H1 (cell line): ENCODE measurements around the gene MED31. TPM values are rescaled to one million over a fixed set of nuclear protein-coding genes. Genes with fewer than 3 reads are reported as not detected.

Experiments
- BACH1 ChIP-seq: IDR thresholded peaks from 2 replicates; pipeline ENCODE4 v1.6.1; 2012; ENCODE audit warnings: low read length, improper control_type of control experiment
- BRCA1 ChIP-seq: IDR thresholded peaks from 2 replicates; pipeline ENCODE4 v1.6.1; 2012; ENCODE audit warnings: low read depth, low read length, improper control_type of control experiment
- CBX5 ChIP-seq: fragments of 300-800, 300-1000 bp; sonication (generic); IDR thresholded peaks from 2 replicates; pipeline ENCODE4 v1.7.1; 2016; ENCODE audit warnings: antibody characterized with exemption, low read length, low read depth
- CBX8 ChIP-seq: fragments of 300-800, 300-1000 bp; sonication (generic); IDR thresholded peaks from 2 replicates; pipeline ENCODE4 v1.7.1; 2016; ENCODE audit warnings: low read depth, low read length, borderline replicate concordance
- CREB1 ChIP-seq: IDR thresholded peaks from 2 replicates; pipeline ENCODE4 v1.6.1; 2012; ENCODE audit warnings: inconsistent platforms
- JUN ChIP-seq: IDR thresholded peaks from 2 replicates; pipeline ENCODE4 v1.6.1; 2011; ENCODE audit warnings: low read depth, mild to moderate bottlenecking, improper control_type of control experiment, low read length
- KDM4A ChIP-seq: IDR thresholded peaks from one replicate; pipeline ENCODE4 v1.7.1; 2012; ENCODE audit warnings: low read depth, mild to moderate bottlenecking, moderate library complexity, low read length, inconsistent platforms; ENCODE audit not compliant: severe bottlenecking
- NANOG ChIP-seq: IDR thresholded peaks from 2 replicates; pipeline ENCODE4 v1.6.1; 2011; ENCODE audit warnings: low read length, low read depth, mild to moderate bottlenecking, inconsistent platforms; ENCODE audit not compliant: insufficient read depth, poor library complexity, severe bottlenecking
- NRF1 ChIP-seq: IDR thresholded peaks from 2 replicates; pipeline ENCODE4 v1.6.1; 2011; ENCODE audit warnings: mild to moderate bottlenecking, low read depth, low read length, improper control_type of control experiment
- POLR2AphosphoS5 ChIP-seq: IDR thresholded peaks from 2 replicates; pipeline ENCODE4 v1.6.1; 2011; ENCODE audit warnings: low read depth, low read length
- RAD21 ChIP-seq, 2 experiments: IDR thresholded peaks in 1 of 2; conservative IDR thresholded peaks in 1 of 2; 2 replicates each; pipeline ENCODE4 v1.6.1; 2011; ENCODE audit warnings: low read depth in 2 of 2, low read length in 2 of 2, improper control_type of control experiment in 1 of 2, inconsistent platforms in 1 of 2, mild to moderate bottlenecking in 1 of 2, moderate library complexity in 1 of 2
- RFX5 ChIP-seq: IDR thresholded peaks from 2 replicates; pipeline ENCODE4 v1.6.1; 2011; ENCODE audit warnings: low read depth, low read length, improper control_type of control experiment, borderline replicate concordance
- RNF2 ChIP-seq: fragments of 200-900, 300-1000 bp; sonication (generic); IDR thresholded peaks from 2 replicates; pipeline ENCODE4 v1.7.1; 2016; ENCODE audit warnings: borderline replicate concordance, low read depth, mild to moderate bottlenecking, antibody characterized with exemption, low read length; ENCODE audit not compliant: poor library complexity, severe bottlenecking; ENCODE audit errors: missing control alignments
- SAP30 ChIP-seq: fragments of 300-600 bp; sonication (generic); IDR thresholded peaks from 2 replicates; pipeline ENCODE4 v1.7.1; 2012; ENCODE audit warnings: low read length, moderate library complexity, mild to moderate bottlenecking, inconsistent platforms; ENCODE audit not compliant: insufficient read depth, insufficient replicate concordance
- SIX5 ChIP-seq: IDR thresholded peaks from 2 replicates; pipeline ENCODE4 v1.6.1; 2011; ENCODE audit warnings: mild to moderate bottlenecking, low read depth, low read length
- SP1 ChIP-seq: IDR thresholded peaks from 2 replicates; pipeline ENCODE4 v1.6.1; 2011; ENCODE audit warnings: low read depth, low read length
- SP2 ChIP-seq: IDR thresholded peaks from 2 replicates; pipeline ENCODE4 v1.6.1; 2012; ENCODE audit warnings: mild to moderate bottlenecking, low read length, inconsistent platforms
- TAF1 ChIP-seq: IDR thresholded peaks from 2 replicates; pipeline ENCODE4 v1.6.1; 2011; ENCODE audit warnings: mild to moderate bottlenecking, low read depth, low read length
- TBP ChIP-seq: IDR thresholded peaks from 2 replicates; pipeline ENCODE4 v1.6.1; 2011; ENCODE audit warnings: low read depth, low read length, improper control_type of control experiment
- TCF12 ChIP-seq: IDR thresholded peaks from 2 replicates; pipeline ENCODE4 v1.6.1; 2011; ENCODE audit warnings: low read depth, mild to moderate bottlenecking, low read length
- ZNF274 ChIP-seq: IDR thresholded peaks from 2 replicates; pipeline ENCODE4 v1.7.0; 2012; ENCODE audit warnings: low read length, borderline replicate concordance; ENCODE audit errors: extremely low read depth
- polyA plus RNA-seq, 7 experiments: library from polyadenylated mRNA; depleted of rRNA in 3 of 7; stranded (reverse) in 5 of 7; unstranded in 2 of 7; fragments of >200 nt in 5 of 7; fragments of 200-250 nt in 2 of 7; gene quantifications; 1 replicate in 5 of 7; 2 replicates in 1 of 7; 4 replicates in 1 of 7; pipeline versions ENCODE4 v1.2.1 to v1.2.3, GENCODE V29; 2011 to 2013; ENCODE audit warnings: missing spikeins in 2 of 7, mixed read lengths in 2 of 7
- total RNA-seq: library from RNA; stranded (reverse); fragmentation: NEBNext Ultra II Directional; extraction: Animal tissue kit (Norgen Biotek cat#: 25700); gene quantifications from 2 replicates; pipeline ENCODE4 v1.2.1, GENCODE V29; 2021
- TF ChIP-seq, protein P1 (sequence below), 3 experiments: IDR thresholded peaks; 1 replicate in 2 of 3; 2 replicates in 1 of 3; pipeline versions ENCODE4 v1.5.1 to v1.6.1; 2011; ENCODE audit warnings: low read length in 3 of 3, mild to moderate bottlenecking in 3 of 3, inconsistent platforms in 2 of 3, low read depth in 1 of 3, moderate library complexity in 1 of 3; ENCODE audit not compliant: insufficient read depth in 1 of 3; ENCODE audit errors: control extremely low read depth in 1 of 3
- TF ChIP-seq, protein P2 (sequence below): IDR thresholded peaks from 2 replicates; pipeline ENCODE4 v1.6.1; 2012; ENCODE audit warnings: inconsistent platforms

MED31 gene
- total and polyA plus RNA-seq, 2 of the 8 experiments (the other 6 are each of a cell fraction or from before 2014, with no cell fraction given) = 4.6 to 12.3 TPM

GRCh38 chr17:6666077-6666521 lies 14.7 kb upstream of the MED31 start (continued):
- TF ChIP-seq SIX5 = no peak
- 0 out of 2 replicates have a peak, but pooled peaks have one; percentile 50 for TF ChIP-seq POLR2AphosphoS5
- peak; percentile 98 to 99 for TF ChIP-seq RAD21 (IDR thresholded peaks at IDR 0.05 in 1 of 2, conservative IDR thresholded peaks at IDR 0.05 in 1 of 2; ENCODE audit: low read depth in 2 of 2, low read length in 2 of 2)
- TF ChIP-seq, protein P1, sequence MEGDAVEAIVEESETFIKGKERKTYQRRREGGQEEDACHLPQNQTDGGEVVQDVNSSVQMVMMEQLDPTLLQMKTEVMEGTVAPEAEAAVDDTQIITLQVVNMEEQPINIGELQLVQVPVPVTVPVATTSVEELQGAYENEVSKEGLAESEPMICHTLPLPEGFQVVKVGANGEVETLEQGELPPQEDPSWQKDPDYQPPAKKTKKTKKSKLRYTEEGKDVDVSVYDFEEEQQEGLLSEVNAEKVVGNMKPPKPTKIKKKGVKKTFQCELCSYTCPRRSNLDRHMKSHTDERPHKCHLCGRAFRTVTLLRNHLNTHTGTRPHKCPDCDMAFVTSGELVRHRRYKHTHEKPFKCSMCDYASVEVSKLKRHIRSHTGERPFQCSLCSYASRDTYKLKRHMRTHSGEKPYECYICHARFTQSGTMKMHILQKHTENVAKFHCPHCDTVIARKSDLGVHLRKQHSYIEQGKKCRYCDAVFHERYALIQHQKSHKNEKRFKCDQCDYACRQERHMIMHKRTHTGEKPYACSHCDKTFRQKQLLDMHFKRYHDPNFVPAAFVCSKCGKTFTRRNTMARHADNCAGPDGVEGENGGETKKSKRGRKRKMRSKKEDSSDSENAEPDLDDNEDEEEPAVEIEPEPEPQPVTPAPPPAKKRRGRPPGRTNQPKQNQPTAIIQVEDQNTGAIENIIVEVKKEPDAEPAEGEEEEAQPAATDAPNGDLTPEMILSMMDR (IDR thresholded peaks at IDR 0.05; ENCODE audit: control extremely low read depth in 1 of 3, insufficient read depth in 1 of 3, low read depth in 1 of 3, low read length in 3 of 3) = peak; percentile 85 to 97 (median 97)
- TF ChIP-seq SAP30 = no peak
- TF ChIP-seq RFX5 = no peak
- no peak for TF ChIP-seq SP2
- TF ChIP-seq RNF2 = no peak
- no peak for TF ChIP-seq CBX8
- TF ChIP-seq CREB1 = peak; percentile 52; the same call in 1 of the 2 replicates
- TF ChIP-seq SP1 = no peak
- TF ChIP-seq TAF1 = no peak
- TF ChIP-seq, protein P2, sequence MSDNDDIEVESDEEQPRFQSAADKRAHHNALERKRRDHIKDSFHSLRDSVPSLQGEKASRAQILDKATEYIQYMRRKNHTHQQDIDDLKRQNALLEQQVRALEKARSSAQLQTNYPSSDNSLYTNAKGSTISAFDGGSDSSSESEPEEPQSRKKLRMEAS = no peak
- TF ChIP-seq NANOG = no peak
- no peak for TF ChIP-seq CBX5
- TF ChIP-seq TCF12 = peak; percentile 96
- TF ChIP-seq NRF1 = no peak
- TF ChIP-seq TBP = no peak
- no peak for TF ChIP-seq KDM4A
- no peak for TF ChIP-seq BRCA1
- TF ChIP-seq ZNF274 = no peak
- no peak for TF ChIP-seq BACH1
- no peak for TF ChIP-seq JUN
